B cell (primary cell): Measurements from ENCODE around the gene ELK1. TPM values are rescaled to one million over a fixed set of nuclear protein-coding genes. Genes with fewer than 3 reads are reported as not detected.

Experiments
- ATAC-seq: fragments of 200-7000 bp; cut with Tn5 transposase; one replicate; pipeline ENCODE4 v1.10.0; 2021; ENCODE audit warnings: low read depth, mild to moderate bottlenecking, moderate number of reproducible peaks, moderate library complexity
- CTCF ChIA-PET: fragments of 350-600 bp; sonication (Branson Sonifier 250); formaldehyde crosslinking; loops from one replicate; lab custom pipeline; 2021; ENCODE audit warnings: antibody characterized with exemption, inconsistent platforms; lab: Charles Lee
- POLR2A ChIA-PET: fragments of 350-600 bp; sonication (Branson Sonifier 250); formaldehyde crosslinking; loops from one replicate; lab custom pipeline; 2021; ENCODE audit warnings: antibody characterized with exemption; lab: Charles Lee
- DNase-seq: peaks from one replicate; pipeline ENCODE4 v3.0.0; 2013
- H2AFZ ChIP-seq: 2 replicates; pipeline ENCODE4 v1.6.1; 2012; ENCODE audit warnings: mild to moderate bottlenecking, low read depth, low read length; ENCODE audit not compliant: insufficient read depth, poor library complexity, severe bottlenecking
- H3K27ac ChIP-seq, 2 donors: 1 replicate in 1 of 2; 2 replicates in 1 of 2; pipeline ENCODE4 v1.5.1; 2012 to 2013; ENCODE audit warnings: low read length in 2 of 2, mild to moderate bottlenecking in 2 of 2, moderate library complexity in 1 of 2
- H3K27me3 ChIP-seq, 4 experiments: fragments of 200-600 bp in 1 of 4; sonication (generic) in 1 of 4; replicated peaks in 1 of 4; 1 replicate in 2 of 4; 2 replicates in 2 of 4; pipeline versions ENCODE4 v1.6.1 to v1.7.0; 2013 to 2016; ENCODE audit warnings: low read length in 3 of 4, mild to moderate bottlenecking in 2 of 4, mixed read lengths in 1 of 4, moderate library complexity in 1 of 4; ENCODE audit not compliant: insufficient read depth in 4 of 4, control insufficient read depth in 3 of 4; ENCODE audit errors: control extremely low read depth in 1 of 4
- H3K36me3 ChIP-seq, 2 experiments: replicated peaks in 1 of 2; 1 replicate in 1 of 2; 2 replicates in 1 of 2; pipeline versions ENCODE4 v1.6.1 to v1.7.1; 2013; ENCODE audit warnings: low read length in 1 of 2; ENCODE audit not compliant: insufficient read depth in 2 of 2, control insufficient read depth in 1 of 2; ENCODE audit errors: control extremely low read depth in 1 of 2, extremely low read depth in 1 of 2
- H3K4me1 ChIP-seq, 2 donors: fragments of 200-600 bp in 1 of 2; sonication (generic) in 1 of 2; 1 replicate in 1 of 2; 2 replicates in 1 of 2; pipeline versions ENCODE4 v1.5.1 to v1.6.1; 2013 to 2017; ENCODE audit warnings: low read length in 2 of 2; ENCODE audit not compliant: control insufficient read depth in 2 of 2, insufficient read depth in 2 of 2
- H3K4me2 ChIP-seq: replicated peaks from 2 replicates; pipeline ENCODE3; 2012; ENCODE audit warnings: mild to moderate bottlenecking, low read depth, low read length; ENCODE audit not compliant: poor library complexity, severe bottlenecking
- H3K4me3 ChIP-seq, 5 experiments: fragments of 200-600 bp in 1 of 5; sonication (generic) in 1 of 5; 1 replicate in 3 of 5; 2 replicates in 2 of 5; pipeline versions ENCODE4 v1.5.1 to v1.7.0; 2011 to 2016; ENCODE audit warnings: low read length in 4 of 5, mild to moderate bottlenecking in 4 of 5, low read depth in 2 of 5, control low read depth in 1 of 5, moderate library complexity in 1 of 5; ENCODE audit not compliant: insufficient read depth in 1 of 5; ENCODE audit errors: control extremely low read depth in 1 of 5, extremely low read depth in 1 of 5
- H3K79me2 ChIP-seq: fragments of 200-600 bp; sonication (generic); one replicate; pipeline ENCODE4 v1.6.0; 2016; ENCODE audit warnings: low read length; ENCODE audit not compliant: control insufficient read depth, insufficient read depth
- H3K9ac ChIP-seq: fragments of 200-600 bp; sonication (generic); 2 replicates; pipeline ENCODE4 v1.6.1; 2017; ENCODE audit warnings: mild to moderate bottlenecking, low read length, moderate library complexity
- H3K9me3 ChIP-seq, 3 donors: one replicate each; pipeline versions ENCODE4 v1.6.1 to v1.7.1; 2013; ENCODE audit warnings: low read length in 2 of 3; ENCODE audit not compliant: control insufficient read depth in 2 of 3, insufficient read depth in 1 of 3; ENCODE audit errors: control extremely low read depth in 1 of 3
- H4K20me1 ChIP-seq: 2 replicates; pipeline ENCODE4 v1.6.0; 2012; ENCODE audit warnings: mild to moderate bottlenecking, low read length; ENCODE audit not compliant: insufficient read depth, control insufficient read depth, poor library complexity, severe bottlenecking
- H3K27ac Mint-ChIP-seq: one replicate; pipeline ENCODE4 v1.8.0; 2021; ENCODE audit warnings: mixed read lengths
- H3K27me3 Mint-ChIP-seq: one replicate; pipeline ENCODE4 v1.8.0; 2021; ENCODE audit warnings: mixed read lengths
- H3K4me1 Mint-ChIP-seq: one replicate; pipeline ENCODE4 v1.8.0; 2021; ENCODE audit warnings: mixed read lengths
- H3K4me3 Mint-ChIP-seq: one replicate; pipeline ENCODE4 v1.8.0; 2021; ENCODE audit warnings: mixed read lengths
- H3K9me3 Mint-ChIP-seq: one replicate; pipeline ENCODE4 v1.8.0; 2022; ENCODE audit warnings: mixed read lengths; ENCODE audit not compliant: insufficient read depth
- EZH2 ChIP-seq: IDR thresholded peaks from 2 replicates; pipeline ENCODE4 v1.6.1; 2012; ENCODE audit warnings: borderline replicate concordance, low read depth, mild to moderate bottlenecking, moderate library complexity, low read length; ENCODE audit not compliant: insufficient read depth, poor library complexity, severe bottlenecking
- WGBS: methylation state at CpG from one replicate; pipeline ENCODE4 v1.1.5; 2013; ENCODE audit warnings: missing lambda C conversion rate; ENCODE audit not compliant: insufficient coverage; 5-methylcytosine and 5-hydroxymethylcytosine counted together
- intact Hi-C: fragments of 100-400 bp; cut with micrococcal nuclease; formaldehyde crosslinking; loops from one replicate; pipeline ENCODE4 v1.10.0; 2022
- polyA plus RNA-seq: library from polyadenylated mRNA; depleted of rRNA; stranded (reverse); fragments of >200 nt; gene quantifications from 2 replicates; pipeline ENCODE4 v1.2.3, GENCODE V29; 2012
- total RNA-seq, 2 donors: library from RNA; stranded (reverse); fragments of 120-200 nt in 1 of 2; gene quantifications; 1 replicate in 1 of 2; 2 replicates in 1 of 2; pipeline versions ENCODE4 v1.2.3 to v1.2.4, GENCODE V29; 2013 to 2022
- TF ChIP-seq, protein P1 (sequence below): fragments of 200-600 bp; IDR thresholded peaks from one replicate; pipeline ENCODE4 v1.8.0; 2022; ENCODE audit warnings: antibody characterized with exemption, mild to moderate bottlenecking

ELK1 gene
- total and polyA plus RNA-seq, 2 donors (not counting 1 experiment from before 2014, with no cell fraction given), result 14.2 to 22.7 TPM

DNA sequence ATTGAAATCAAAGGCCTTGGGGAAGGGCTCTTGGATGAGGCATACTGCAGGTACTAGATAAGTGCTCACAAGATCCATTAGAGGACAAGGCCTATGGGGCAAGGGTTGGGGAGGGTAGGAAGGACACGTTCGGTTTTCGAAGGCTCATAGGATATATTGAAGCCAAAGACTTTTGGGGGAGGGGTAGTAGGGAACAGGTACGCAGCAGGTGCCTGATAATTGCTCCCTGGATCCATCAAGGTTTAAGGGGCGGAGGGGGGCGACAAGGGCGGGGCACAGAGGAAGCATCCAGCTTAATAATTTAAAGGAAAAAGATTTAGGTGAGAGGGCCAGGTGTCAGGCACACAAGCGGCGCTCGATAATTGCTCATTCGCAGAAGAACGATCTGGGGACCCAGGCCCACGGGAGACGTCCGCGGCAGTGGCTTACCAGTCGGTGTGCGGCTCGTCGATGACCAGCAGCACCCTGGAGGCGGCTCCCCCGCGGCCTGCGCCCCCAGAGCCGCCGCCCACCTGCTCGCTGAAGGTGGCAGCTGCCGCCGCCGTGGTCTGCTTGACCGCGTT lies 31.4 kb downstream of the ELK1 start:
- Mint-ChIP-seq H3K4me1 (peaks cover 11% of the 10 kb centered on the region), H3K9me3 (no peaks in the 10 kb centered on the region), H3K4me3 (peak overlapping the region; percentile 74), H3K27ac (no peak overlapping the region), H3K27me3 (peaks cover 39% of the 10 kb centered on the region)
- Histone ChIP-seq H3K4me3 (no peak overlapping the region), H3K27me3 (peaks cover 0 to 26% (median 2%) of the 10 kb centered on the region in 4 experiments), H3K4me2 (peak overlapping the region; percentile 73), H3K9me3 (no peaks in the 10 kb centered on the region), H2AFZ (no peak overlapping the region), H3K27ac (no peak overlapping the region), H4K20me1 (no peaks in the 10 kb centered on the region), H3K36me3 (no peaks in the 10 kb centered on the region), H3K9ac (no peak overlapping the region), H3K4me1 (peaks cover 3 to 14% of the 10 kb centered on the region in 2 donors), H3K79me2 (no peaks in the 10 kb centered on the region)
- ChIA-PET CTCF (no interaction called here), POLR2A (no interaction called here)
- no peak for DNase-seq
- 29% methylated on average over 21 of the region's 32 CpGs for WGBS
- ATAC-seq, result no peak
- intact Hi-C loops, result no loop called here
- TF ChIP-seq, protein P1, sequence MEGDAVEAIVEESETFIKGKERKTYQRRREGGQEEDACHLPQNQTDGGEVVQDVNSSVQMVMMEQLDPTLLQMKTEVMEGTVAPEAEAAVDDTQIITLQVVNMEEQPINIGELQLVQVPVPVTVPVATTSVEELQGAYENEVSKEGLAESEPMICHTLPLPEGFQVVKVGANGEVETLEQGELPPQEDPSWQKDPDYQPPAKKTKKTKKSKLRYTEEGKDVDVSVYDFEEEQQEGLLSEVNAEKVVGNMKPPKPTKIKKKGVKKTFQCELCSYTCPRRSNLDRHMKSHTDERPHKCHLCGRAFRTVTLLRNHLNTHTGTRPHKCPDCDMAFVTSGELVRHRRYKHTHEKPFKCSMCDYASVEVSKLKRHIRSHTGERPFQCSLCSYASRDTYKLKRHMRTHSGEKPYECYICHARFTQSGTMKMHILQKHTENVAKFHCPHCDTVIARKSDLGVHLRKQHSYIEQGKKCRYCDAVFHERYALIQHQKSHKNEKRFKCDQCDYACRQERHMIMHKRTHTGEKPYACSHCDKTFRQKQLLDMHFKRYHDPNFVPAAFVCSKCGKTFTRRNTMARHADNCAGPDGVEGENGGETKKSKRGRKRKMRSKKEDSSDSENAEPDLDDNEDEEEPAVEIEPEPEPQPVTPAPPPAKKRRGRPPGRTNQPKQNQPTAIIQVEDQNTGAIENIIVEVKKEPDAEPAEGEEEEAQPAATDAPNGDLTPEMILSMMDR, result no peak
- no peak for TF ChIP-seq EZH2

GRCh38 chrX:47614618-47615017 lies 35.7 kb downstream of the ELK1 start:
- Mint-ChIP-seq H3K27ac (no peak overlapping the region), H3K4me1 (peaks cover 3% of the 10 kb centered on the region), H3K4me3 (no peak overlapping the region), H3K27me3 (peaks cover 29% of the 10 kb centered on the region), H3K9me3 (no peaks in the 10 kb centered on the region)
- no peak for TF ChIP-seq EZH2
- TF ChIP-seq, protein P1, result no peak
- Histone ChIP-seq H3K27me3 (peaks cover 0 to 8% (median 2%) of the 10 kb centered on the region in 4 experiments), H3K79me2 (no peaks in the 10 kb centered on the region), H3K9me3 (no peaks in the 10 kb centered on the region), H3K36me3 (no peaks in the 10 kb centered on the region), H3K27ac (no peak overlapping the region), H3K4me1 (peaks cover 0 to 2% of the 10 kb centered on the region in 2 donors), H3K4me3 (no peak overlapping the region), H2AFZ (no peak overlapping the region), H4K20me1 (no peaks in the 10 kb centered on the region), H3K9ac (no peak overlapping the region), H3K4me2 (no peak overlapping the region)
- intact Hi-C loops, result no loop called here
- no peak for DNase-seq
- WGBS, result 100% methylated on average over 2 of the region's 5 CpGs
- ATAC-seq, result no peak
- ChIA-PET POLR2A (no interaction called here), CTCF (no interaction called here)
